Osteoblast (primary cell): ENCODE results near the gene CDK11A. TPM values are rescaled to one million over a fixed set of nuclear protein-coding genes. Genes with fewer than 3 reads are reported as not detected.
A peak's percentile ranks its signal among the peaks of the same experiment; 100 is the strongest.
"Not testable (repeated sequence)": the region's sequence is repeated elsewhere in the genome, so short reads cannot be mapped to it uniquely, and the experiment has no call there.

Source experiments
- DNase-seq: peaks from one replicate; pipeline ENCODE4 v3.0.0; 2011; ENCODE audit warnings: low spot score, mixed read lengths; ENCODE audit not compliant: insufficient read length; ENCODE audit errors: missing footprints
- H2AFZ ChIP-seq: 2 replicates; pipeline ENCODE4 v1.6.0; 2011; ENCODE audit warnings: mild to moderate bottlenecking, low read length
- H3K27ac ChIP-seq: 2 replicates; pipeline ENCODE4 v1.5.1; 2011; ENCODE audit warnings: mild to moderate bottlenecking, low read depth, low read length, moderate library complexity
- H3K27me3 ChIP-seq: 2 replicates; pipeline ENCODE4 v1.6.0; 2012; ENCODE audit warnings: mild to moderate bottlenecking, control low read depth, inconsistent platforms, low read length, moderate library complexity; ENCODE audit not compliant: insufficient read depth
- H3K36me3 ChIP-seq: 2 replicates; pipeline ENCODE4 v1.5.1; 2011; ENCODE audit warnings: mild to moderate bottlenecking, low read length, control low read depth, moderate library complexity; ENCODE audit not compliant: insufficient read depth
- H3K4me1 ChIP-seq: 2 replicates; pipeline ENCODE4 v1.5.1; 2011; ENCODE audit warnings: mild to moderate bottlenecking, low read length, control low read depth, moderate library complexity; ENCODE audit not compliant: insufficient read depth
- H3K4me2 ChIP-seq: 2 replicates; pipeline ENCODE4 v1.6.0; 2011; ENCODE audit warnings: mild to moderate bottlenecking, low read length; ENCODE audit not compliant: insufficient read depth
- H3K4me3 ChIP-seq: fragments of 200-600 bp; sonication (generic); 3 replicates; pipeline ENCODE4 v1.5.1; 2012; ENCODE audit warnings: mild to moderate bottlenecking, low read length, inconsistent platforms; ENCODE audit not compliant: insufficient read depth
- H3K79me2 ChIP-seq: 2 replicates; pipeline ENCODE4 v1.6.0; 2012; ENCODE audit warnings: mild to moderate bottlenecking, low read length, control low read depth, inconsistent platforms; ENCODE audit not compliant: insufficient read depth
- H3K9me3 ChIP-seq: 2 replicates; pipeline ENCODE4 v1.5.1; 2011; ENCODE audit warnings: low read depth, low read length, control low read depth
- H4K20me1 ChIP-seq: 2 replicates; pipeline ENCODE4 v1.6.0; 2012; ENCODE audit warnings: mild to moderate bottlenecking, low read length, control low read depth; ENCODE audit not compliant: insufficient read depth
- total RNA-seq: library from RNA; depleted of rRNA; stranded (reverse); fragments of >200 nt; gene quantifications from 2 replicates; pipeline ENCODE4 v1.2.3, GENCODE V29; 2012
- TF ChIP-seq, protein P1 (sequence below): IDR thresholded peaks from 2 replicates; pipeline ENCODE4 v1.5.1; 2011; ENCODE audit warnings: mild to moderate bottlenecking, low read depth, low read length, moderate library complexity; ENCODE audit errors: extremely low read depth

Gene CDK11A
- total RNA-seq, 1 donor = 22.1 TPM

DNA sequence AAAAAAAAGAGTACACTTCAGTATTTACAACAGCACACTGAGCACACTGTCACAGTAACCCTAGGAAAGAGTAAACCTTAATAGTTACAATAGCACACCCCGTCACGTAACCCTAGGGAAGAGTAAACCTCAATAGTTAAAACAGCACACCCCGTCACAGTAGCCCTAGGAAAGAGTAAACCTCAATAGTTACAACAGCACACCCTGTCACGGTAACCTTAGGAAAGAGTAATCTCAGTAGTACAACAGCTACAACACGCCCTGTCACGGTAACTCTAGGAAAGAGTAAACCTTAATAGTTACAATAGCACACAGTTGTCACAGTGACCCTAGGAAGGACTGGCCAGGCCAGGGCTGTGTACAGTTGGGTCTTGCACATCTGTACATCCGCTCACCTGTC is 3.0 kb downstream of the CDK11A start:
- H3K27ac ChIP-seq = no peak overlapping the region
- H3K9me3 ChIP-seq = no peaks in the 10 kb centered on the region
- no peaks in the 10 kb centered on the region for H3K4me1 ChIP-seq

DNA sequence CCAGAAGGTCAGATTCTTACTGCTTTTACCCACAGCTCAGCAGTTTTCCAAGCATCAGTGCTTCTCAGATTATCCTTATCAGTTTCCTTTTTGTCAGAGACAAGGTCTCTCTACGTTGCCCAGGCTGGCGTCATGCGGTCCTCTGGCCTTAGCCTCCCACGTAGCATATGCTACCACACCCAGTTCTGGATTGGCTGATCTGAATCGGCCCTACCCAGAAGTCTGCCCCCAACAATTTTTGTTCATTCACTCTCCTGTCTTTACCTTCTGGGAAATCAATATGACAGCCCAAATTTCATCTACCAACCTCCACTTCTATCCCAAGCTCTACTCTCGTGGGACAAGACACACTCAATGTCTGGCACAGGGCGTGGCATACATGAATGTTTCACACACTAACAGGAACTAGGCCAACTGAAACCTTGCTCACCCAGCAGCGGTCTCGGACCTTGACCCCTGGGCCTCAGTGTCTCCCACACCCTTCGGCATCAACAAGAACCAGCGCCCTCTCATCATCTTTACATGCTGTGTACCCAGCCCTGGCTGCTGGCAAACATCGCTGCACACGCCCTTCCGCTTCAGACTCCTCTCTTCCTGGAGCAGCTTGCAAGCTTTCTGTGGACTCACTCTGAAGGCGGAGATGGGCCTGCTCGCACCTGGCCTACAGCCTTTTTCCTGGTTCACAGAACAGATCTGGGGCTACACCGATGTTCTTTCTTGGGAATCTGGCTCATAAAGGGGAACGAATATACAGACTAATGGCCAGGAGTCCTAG is 8.9 kb downstream of the CDK11A start:
- H3K79me2 ChIP-seq, H3K4me2 ChIP-seq, DNase-seq, H3K4me3 ChIP-seq, H3K27ac ChIP-seq, H3K27me3 ChIP-seq, H3K4me1 ChIP-seq, H2AFZ ChIP-seq, H4K20me1 ChIP-seq, H3K9me3 ChIP-seq: not testable (repeated sequence)
- peaks cover 22% of the 10 kb centered on the region for H3K36me3 ChIP-seq

More for the DNA sequence above, 3.0 kb downstream of the CDK11A start:
- H3K27me3 ChIP-seq = no peaks in the 10 kb centered on the region
- peaks cover 3% of the 10 kb centered on the region for H4K20me1 ChIP-seq
- H2AFZ ChIP-seq = no peak overlapping the region
- TF ChIP-seq, protein P1, sequence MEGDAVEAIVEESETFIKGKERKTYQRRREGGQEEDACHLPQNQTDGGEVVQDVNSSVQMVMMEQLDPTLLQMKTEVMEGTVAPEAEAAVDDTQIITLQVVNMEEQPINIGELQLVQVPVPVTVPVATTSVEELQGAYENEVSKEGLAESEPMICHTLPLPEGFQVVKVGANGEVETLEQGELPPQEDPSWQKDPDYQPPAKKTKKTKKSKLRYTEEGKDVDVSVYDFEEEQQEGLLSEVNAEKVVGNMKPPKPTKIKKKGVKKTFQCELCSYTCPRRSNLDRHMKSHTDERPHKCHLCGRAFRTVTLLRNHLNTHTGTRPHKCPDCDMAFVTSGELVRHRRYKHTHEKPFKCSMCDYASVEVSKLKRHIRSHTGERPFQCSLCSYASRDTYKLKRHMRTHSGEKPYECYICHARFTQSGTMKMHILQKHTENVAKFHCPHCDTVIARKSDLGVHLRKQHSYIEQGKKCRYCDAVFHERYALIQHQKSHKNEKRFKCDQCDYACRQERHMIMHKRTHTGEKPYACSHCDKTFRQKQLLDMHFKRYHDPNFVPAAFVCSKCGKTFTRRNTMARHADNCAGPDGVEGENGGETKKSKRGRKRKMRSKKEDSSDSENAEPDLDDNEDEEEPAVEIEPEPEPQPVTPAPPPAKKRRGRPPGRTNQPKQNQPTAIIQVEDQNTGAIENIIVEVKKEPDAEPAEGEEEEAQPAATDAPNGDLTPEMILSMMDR = no peak
- peak; percentile 75 for DNase-seq
- peaks cover 11% of the 10 kb centered on the region for H3K79me2 ChIP-seq
- H3K4me2 ChIP-seq = no peak overlapping the region
- no peak overlapping the region for H3K4me3 ChIP-seq
- peaks cover 29% of the 10 kb centered on the region for H3K36me3 ChIP-seq

DNA sequence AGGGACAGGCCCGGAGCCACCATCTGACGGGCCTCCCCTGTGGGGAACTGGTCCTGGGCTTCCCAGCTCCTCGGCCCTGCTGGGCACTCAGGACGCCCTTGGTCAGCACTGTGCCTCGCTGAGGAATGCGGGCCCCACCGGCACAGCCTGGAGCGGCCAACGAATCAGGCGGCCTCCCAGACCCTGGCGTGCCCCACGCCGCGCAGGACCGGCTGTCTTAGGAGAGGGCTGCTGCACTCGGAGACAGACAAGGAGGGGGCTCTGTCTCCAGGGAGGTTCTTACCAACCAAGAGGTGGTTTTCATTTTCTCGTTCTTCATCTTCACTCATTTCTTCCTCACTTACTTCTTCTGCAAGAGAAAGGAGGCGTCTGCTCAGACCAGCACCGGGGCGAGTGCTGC is 16.3 kb downstream of the CDK11A start:
- not testable (repeated sequence) for H2AFZ ChIP-seq, DNase-seq

DNA sequence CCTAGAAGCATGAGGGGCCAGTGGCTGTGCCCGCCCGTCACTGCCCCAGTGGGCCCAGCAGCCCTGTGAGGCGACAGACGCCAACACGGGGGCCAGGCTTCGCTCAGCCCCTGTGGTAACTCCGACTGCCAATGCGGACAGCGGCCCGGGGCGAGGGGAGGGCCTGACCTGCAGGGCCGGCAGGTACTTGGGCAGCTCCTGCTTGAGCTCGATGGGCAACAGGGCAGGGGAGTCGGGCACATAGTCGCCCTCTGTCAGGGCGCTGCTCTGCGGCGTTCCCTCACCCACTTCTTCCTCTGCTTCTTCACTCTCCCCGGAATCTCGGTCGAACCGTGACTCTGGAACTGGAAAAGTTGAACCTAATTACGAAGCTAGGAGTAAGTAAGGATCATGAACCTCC is 16.9 kb downstream of the CDK11A start:
- H3K9me3 ChIP-seq, H3K4me1 ChIP-seq, H4K20me1 ChIP-seq, H3K36me3 ChIP-seq, H3K27me3 ChIP-seq, H2AFZ ChIP-seq, DNase-seq, H3K4me3 ChIP-seq, H3K79me2 ChIP-seq, H3K27ac ChIP-seq, H3K4me2 ChIP-seq: not testable (repeated sequence)

More for the DNA sequence above, 16.3 kb downstream of the CDK11A start:
- H3K27me3 ChIP-seq, H4K20me1 ChIP-seq, H3K79me2 ChIP-seq, H3K4me1 ChIP-seq, H3K4me2 ChIP-seq, H3K4me3 ChIP-seq, H3K27ac ChIP-seq, H3K9me3 ChIP-seq, H3K36me3 ChIP-seq: not testable (repeated sequence)

DNA sequence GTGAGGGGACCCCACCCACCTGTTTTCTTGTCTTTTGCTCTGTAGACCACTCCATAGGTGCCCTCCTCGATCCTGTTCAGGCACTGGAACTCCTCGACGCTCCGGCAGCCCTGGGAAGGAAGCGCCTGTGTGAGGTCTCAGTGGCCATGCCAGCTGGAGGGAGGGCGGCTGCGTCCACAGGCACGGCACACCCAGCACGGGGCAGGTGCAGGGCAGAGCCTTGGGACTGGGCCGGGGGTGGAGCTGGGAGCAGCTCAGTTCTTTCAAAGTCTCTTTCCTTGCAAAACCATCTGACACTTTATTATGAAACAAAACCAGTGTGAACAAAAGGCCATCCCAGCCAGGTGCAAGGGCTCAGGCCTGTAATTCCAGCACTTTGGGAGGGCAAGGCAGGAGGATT is 18.5 kb downstream of the CDK11A start:
- H3K27me3 ChIP-seq, H2AFZ ChIP-seq, DNase-seq, H3K4me1 ChIP-seq, H3K27ac ChIP-seq, H3K36me3 ChIP-seq, H3K9me3 ChIP-seq, H3K4me3 ChIP-seq, H4K20me1 ChIP-seq, H3K4me2 ChIP-seq, H3K79me2 ChIP-seq: not testable (repeated sequence)

DNA sequence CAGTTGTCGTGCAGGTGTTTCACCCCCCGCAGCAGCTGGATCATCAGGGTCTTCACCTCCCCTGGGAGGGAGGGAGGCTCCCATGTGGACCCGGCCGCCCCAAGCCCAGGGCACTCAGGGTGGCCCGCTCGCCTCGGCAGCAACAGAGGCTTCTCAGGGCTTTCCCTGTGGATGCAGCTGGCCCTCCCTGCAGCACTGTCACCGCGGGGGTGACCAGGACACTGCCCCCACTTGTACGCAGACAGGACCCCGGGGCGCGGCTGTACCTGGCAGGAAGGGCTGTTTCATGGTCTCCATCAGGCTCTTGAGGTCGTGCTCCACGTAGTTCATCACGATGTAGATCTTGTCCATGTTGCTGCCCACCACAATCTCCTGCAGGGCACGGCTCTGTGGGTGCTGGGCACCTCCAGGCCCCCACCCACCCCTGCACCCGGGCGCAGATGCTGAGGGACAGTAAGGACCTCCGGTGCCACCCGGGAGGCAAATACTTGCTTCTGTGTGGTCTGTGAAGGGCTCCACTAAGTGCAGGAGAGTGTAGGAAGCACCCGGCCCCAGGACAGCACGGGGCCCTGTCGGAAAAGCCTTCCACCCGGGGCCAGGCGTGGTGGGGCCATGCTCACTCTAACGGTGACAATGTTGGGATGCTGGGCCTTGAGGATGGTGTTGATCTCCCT is 19.7 kb downstream of the CDK11A start:
- not testable (repeated sequence) for H3K4me3 ChIP-seq, H3K36me3 ChIP-seq, H3K4me2 ChIP-seq, H4K20me1 ChIP-seq, H3K27ac ChIP-seq, H2AFZ ChIP-seq, H3K27me3 ChIP-seq, H3K79me2 ChIP-seq, H3K4me1 ChIP-seq, H3K9me3 ChIP-seq
- peak; percentile 44 for DNase-seq
